Measurements from ENCODE around the gene RBM47. TPM values are rescaled to one million over a fixed set of nuclear protein-coding genes. Genes with fewer than 3 reads are reported as not detected.
"Not testable (repeated sequence)": the region's sequence is repeated elsewhere in the genome, so short reads cannot be mapped to it uniquely, and the experiment has no call there.

RBM47 gene
- total RNA-seq, 1 donor from 2014 or later = 3.9 TPM

DNA sequence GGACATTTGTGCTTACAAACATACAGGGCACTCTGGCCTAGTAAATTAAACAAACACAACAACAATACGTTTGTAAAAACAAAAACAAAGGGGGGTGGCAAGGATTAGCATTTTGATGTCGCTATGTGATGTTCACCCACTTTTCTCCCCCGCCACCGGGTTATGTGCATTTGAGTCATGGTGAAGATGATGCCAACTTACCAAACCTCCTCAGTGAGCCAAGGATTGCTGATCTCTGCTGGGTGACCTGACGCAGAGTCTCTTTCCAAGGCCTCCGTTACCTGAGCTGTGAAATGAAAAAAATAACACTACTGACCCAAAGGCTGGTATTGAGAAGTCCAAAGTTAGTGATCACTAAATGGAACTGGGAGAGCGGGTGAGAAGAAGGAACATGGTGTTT lies 85.4 kb downstream of the RBM47 start:
- intact Hi-C loops (cut with micrococcal nuclease) = no loop called here

GRCh38 chr4:40540800-40541199 lies 88.9 kb downstream of the RBM47 start:
- intact Hi-C loops (cut with micrococcal nuclease) = no loop called here

- intact Hi-C loops (cut with micrococcal nuclease) = no loop called here
These were observed 93.6 kb downstream of the RBM47 start for GRCh38 chr4:40536032-40536431.

- intact Hi-C loops (cut with micrococcal nuclease) = no loop called here
These were observed 98.0 kb downstream of the RBM47 start for GRCh38 chr4:40531636-40532023.

- intact Hi-C loops (cut with micrococcal nuclease) = no loop called here
These were observed 98.6 kb downstream of the RBM47 start for GRCh38 chr4:40530961-40531635.

- intact Hi-C loops (cut with micrococcal nuclease) = no loop called here
These were observed 102.9 kb downstream of the RBM47 start for GRCh38 chr4:40526741-40527140.

- intact Hi-C loops (cut with micrococcal nuclease) = no loop called here
These were observed 103.7 kb downstream of the RBM47 start for GRCh38 chr4:40525752-40526598.

DNA sequence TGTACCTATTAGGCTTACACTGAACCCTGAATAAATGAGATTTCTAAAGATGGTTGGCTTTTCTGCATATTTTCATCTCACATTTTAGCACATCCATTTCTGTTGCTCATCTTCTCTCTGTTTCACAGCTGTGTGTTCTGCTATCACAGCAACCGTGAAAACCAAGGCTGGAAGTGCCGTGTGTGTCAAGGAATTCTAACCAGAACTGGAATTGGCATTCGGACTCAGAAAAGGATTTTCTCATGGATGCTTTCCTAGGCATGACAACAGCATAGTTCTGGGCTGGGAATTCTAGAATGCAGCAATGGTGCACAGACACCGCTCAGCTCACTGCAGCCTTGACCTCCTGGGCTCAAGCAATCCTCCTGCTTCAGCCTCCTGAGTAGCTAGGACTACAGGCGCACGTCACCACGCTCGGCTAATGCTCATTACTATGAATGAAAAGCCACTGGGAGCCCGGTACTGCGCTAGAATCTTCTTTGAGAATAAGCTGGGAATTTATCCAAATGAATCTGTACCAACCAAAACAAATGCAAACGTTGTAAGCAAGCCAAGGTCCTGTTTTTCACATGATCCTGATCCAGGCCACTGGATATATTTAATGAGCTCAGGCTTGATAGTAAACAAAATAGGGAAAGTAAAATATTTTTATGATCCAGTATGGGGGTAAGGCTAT lies 105.2 kb downstream of the RBM47 start:
- intact Hi-C loops (cut with micrococcal nuclease) = no loop called here

- intact Hi-C loops (cut with micrococcal nuclease) = no loop called here
These were observed 106.1 kb downstream of the RBM47 start for GRCh38 chr4:40523581-40523980.

DNA sequence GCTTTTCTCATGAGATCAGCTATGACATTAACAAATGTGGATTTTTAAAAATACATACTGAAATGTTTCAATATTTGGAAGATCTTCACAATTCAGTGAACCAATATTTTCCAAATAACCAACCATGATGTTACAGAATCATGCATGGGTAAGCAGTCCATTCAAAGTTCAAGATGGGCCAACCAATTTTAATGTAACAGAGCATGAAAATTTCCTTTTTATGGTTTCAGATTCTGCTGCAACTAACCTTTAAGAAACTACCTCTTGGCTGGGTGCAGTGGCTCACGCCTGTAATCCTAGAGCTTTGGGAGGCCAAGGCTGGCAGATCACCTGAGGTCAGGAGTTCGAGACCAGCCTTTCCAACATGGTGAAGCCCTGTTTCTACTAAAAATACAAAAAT lies 107.7 kb downstream of the RBM47 start:
- intact Hi-C loops (cut with micrococcal nuclease) = no loop called here

GRCh38 chr4:40520533-40520932 lies 109.1 kb downstream of the RBM47 start:
- intact Hi-C loops (cut with micrococcal nuclease) = no loop called here

DNA sequence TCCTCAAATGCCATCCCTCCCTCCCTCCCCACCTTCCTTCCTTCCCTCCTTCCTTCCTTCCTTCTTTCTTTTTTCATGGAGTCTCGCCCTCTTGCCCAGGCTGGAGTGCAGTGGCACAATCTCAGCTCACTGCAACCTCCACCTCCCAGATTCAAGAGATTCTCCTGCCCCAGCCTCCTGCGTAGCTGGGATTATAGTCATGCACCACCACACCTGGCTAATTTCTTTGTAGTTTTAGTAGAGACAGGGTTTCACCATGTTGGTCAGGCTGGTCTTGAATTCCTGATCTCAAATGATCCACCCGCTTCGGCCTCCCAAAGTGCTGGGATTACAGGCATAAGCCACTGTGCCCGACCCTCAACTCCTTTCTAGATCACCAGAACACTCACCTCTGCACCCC lies 112.6 kb downstream of the RBM47 start:
- intact Hi-C loops (cut with micrococcal nuclease) = not testable (repeated sequence)

DNA sequence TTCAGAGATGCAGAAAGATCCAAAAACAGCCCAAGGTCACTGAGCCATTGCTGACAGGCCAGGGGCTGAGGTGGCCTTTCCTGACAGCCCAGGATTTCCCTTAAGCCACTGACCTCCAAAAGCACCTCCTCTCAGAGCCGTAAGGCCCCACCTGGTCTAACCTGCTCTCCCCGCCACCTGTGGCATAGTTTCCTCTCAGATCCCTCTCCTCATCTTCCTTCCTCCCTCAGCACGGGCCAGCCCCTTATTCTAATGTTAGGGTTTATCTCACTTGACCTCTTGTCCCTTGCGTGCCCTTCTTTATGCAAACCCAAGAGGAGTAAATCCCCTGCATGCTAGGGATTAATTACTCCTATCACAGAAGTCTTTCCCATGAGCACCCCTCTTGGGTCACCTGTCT lies 113.0 kb downstream of the RBM47 start:
- intact Hi-C loops (cut with micrococcal nuclease) = no loop called here

DNA sequence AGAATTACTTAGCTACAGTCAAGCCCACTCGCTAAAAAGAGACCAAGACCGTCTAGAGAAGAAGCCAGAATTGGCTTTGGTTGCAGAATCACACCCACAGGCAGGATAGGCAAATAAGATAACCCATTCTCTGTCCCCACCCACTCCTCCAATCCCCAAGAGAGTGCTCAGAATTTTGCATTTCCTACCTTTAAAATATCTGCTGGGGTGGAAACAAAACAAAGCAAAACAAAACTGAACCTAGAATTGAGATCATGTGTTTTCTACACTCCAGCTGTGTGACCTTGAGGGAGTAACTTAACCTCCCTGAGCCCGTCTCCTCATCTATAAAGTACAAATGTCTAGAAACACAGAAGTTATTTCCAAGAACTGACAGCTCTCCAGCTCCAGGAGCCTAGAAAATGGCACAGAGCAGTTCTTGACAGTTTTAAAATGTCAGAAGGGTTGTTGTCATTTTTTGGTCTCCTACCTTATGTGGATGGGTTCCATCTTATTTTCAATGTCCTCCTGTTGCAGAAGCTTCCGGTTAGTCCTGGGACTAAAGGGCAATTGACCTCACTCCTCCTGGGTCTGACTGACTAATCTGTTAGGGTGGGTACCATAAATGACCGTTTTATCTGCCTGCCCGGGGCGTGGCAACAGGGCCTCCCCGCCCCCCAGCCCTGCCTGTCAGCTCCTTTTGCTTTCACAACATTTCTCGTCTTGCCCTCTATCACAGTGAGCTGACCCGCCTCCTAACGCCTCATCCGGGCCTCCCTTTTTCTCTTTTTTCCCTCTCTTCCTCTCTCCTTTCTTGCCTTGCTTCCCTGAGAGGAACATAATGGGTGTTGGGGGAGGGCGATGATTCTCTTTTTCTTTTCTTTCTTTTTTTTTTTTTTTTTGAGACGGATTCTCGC lies 114.0 kb downstream of the RBM47 start:
- intact Hi-C loops (cut with micrococcal nuclease) = no loop called here

GRCh38 chr4:40515037-40515397 lies 114.6 kb downstream of the RBM47 start:
- intact Hi-C loops (cut with micrococcal nuclease) = no loop called here

DNA sequence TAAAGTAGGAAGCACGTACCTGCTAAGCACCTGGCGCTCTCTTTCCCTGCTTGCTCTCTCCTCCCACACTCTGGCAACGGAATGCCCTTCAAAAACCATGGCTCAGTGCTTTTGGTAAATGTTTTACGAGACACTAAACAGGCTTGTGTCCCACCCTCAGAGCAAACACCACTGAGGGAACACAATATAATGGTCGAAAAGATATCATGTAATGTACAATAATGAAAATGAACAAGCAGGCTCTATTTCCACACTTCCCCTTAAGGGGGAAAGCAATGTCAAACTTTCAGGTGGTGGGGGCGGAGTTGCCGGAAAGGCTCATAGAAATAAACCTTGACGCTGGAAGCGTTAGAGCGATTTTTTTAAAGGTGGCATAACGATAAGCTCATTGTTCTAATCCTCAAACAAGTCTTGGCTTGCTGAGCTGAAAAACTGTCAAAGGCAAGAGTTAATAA lies 115.1 kb downstream of the RBM47 start:
- intact Hi-C loops (cut with micrococcal nuclease) = no loop called here

- intact Hi-C loops (cut with micrococcal nuclease) = no loop called here
These were observed 118.5 kb downstream of the RBM47 start for GRCh38 chr4:40511036-40511614.

- intact Hi-C loops (cut with micrococcal nuclease) = no loop called here
These were observed 121.7 kb downstream of the RBM47 start for GRCh38 chr4:40507977-40508376.

GRCh38 chr4:40506492-40506891 lies 123.2 kb downstream of the RBM47 start:
- intact Hi-C loops (cut with micrococcal nuclease) = no loop called here

DNA sequence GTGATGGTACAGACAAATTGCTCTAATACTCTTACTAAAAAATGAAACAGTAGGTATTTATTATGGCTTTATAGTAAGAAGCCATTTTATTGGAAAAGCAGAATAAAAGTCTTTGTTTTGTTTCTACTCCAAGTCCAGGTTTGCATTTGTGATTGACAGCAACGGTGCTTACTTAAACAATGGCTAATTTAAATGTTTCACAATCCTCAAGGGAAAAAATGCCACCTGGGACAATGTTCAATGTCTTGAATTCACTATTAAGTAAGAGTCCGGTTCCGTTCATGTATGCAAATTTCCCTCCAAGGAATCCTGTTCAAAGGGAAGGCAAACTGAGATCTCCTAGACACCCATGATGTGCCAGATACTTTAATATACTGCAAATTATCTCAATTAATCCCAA lies 123.6 kb downstream of the RBM47 start:
- intact Hi-C loops (cut with micrococcal nuclease) = no loop called here

- intact Hi-C loops (cut with micrococcal nuclease) = no loop called here
These were observed 126.7 kb downstream of the RBM47 start for GRCh38 chr4:40502934-40503333.

Measured in T-helper 2 cell treated with Interferon-gamma antibody and Interleukin-4, amounts not matched to agents 100 ng/mL and 5 ng/mL, for 36 hours (primary cell).